IPS-18a (cell line): ENCODE data around the gene PRKD2.

Source experiments
- H3K27ac ChIP-seq: one replicate; pipeline ENCODE4 v1.5.1; 2013; ENCODE audit warnings: low read length
- H3K27me3 ChIP-seq: one replicate; pipeline ENCODE4 v1.6.1; 2013; ENCODE audit warnings: mild to moderate bottlenecking, low read length; ENCODE audit not compliant: control insufficient read depth, insufficient read depth
- H3K36me3 ChIP-seq: one replicate; pipeline ENCODE4 v1.6.1; 2013; ENCODE audit warnings: low read depth, low read length; ENCODE audit not compliant: control insufficient read depth
- H3K4me1 ChIP-seq: one replicate; pipeline ENCODE4 v1.6.1; 2013; ENCODE audit warnings: low read depth, low read length; ENCODE audit not compliant: control insufficient read depth
- H3K4me3 ChIP-seq: one replicate; pipeline ENCODE4 v1.5.1; 2013; ENCODE audit warnings: low read length
- H3K9ac ChIP-seq: one replicate; pipeline ENCODE4 v1.6.1; 2013; ENCODE audit warnings: mild to moderate bottlenecking, low read length, moderate library complexity
- H3K9me3 ChIP-seq: one replicate; pipeline ENCODE4 v1.6.1; 2013; ENCODE audit warnings: low read depth, low read length; ENCODE audit not compliant: control insufficient read depth

The PRKD2 gene

DNA sequence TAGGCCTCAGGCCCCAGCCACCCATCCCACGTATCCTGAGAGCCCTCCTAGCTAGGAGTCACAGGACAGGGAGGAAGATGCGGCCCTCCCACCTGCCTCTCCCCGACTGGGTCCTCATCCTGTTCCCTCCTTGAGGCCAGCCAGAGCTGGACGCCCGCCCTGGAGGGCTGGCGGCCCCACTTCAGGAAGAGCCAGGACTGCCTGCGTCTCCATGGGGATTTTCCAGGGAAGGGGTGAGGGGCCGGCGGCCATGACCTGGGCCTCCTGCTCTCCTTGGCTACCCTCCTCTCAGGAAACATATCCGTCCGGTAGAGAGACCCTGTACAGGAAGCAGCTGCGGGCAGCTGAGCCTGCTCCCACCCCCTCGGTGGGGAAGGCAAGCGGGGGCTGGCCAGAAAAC is 11.3 kb upstream of the PRKD2 start:
- H3K9ac ChIP-seq = no peak overlapping the region
- H3K27ac ChIP-seq = no peak overlapping the region
- H3K4me1 ChIP-seq = no peaks in the 10 kb centered on the region
- H3K36me3 ChIP-seq = peaks cover 82% of the 10 kb centered on the region
- no peak overlapping the region for H3K4me3 ChIP-seq
- H3K27me3 ChIP-seq = no peaks in the 10 kb centered on the region
- no peaks in the 10 kb centered on the region for H3K9me3 ChIP-seq

DNA sequence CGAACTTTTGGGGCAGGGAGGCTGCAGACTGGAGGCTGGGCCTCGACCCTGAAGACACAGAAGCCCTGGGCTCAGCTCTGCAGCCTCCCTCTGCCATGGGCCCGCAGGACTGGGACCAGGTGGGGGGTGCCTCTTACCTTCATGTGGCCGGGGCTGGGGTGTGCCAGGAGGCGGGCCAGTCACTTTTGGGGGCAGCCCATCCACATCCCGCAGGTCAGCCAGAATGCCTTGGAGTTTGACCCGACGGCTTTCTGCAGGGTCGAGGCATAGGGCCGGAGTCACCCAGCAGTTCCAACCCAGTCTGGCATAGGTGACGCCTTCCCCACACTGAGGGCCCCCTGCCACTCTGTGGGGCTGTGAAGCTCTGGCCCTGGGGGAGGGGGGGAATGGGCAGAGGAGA is 10.8 kb upstream of the PRKD2 start:
- Histone ChIP-seq H3K9ac (no peak overlapping the region), H3K36me3 (peaks cover 82% of the 10 kb centered on the region), H3K4me1 (no peaks in the 10 kb centered on the region), H3K27me3 (no peaks in the 10 kb centered on the region), H3K4me3 (no peak overlapping the region), H3K9me3 (no peaks in the 10 kb centered on the region), H3K27ac (no peak overlapping the region)

DNA sequence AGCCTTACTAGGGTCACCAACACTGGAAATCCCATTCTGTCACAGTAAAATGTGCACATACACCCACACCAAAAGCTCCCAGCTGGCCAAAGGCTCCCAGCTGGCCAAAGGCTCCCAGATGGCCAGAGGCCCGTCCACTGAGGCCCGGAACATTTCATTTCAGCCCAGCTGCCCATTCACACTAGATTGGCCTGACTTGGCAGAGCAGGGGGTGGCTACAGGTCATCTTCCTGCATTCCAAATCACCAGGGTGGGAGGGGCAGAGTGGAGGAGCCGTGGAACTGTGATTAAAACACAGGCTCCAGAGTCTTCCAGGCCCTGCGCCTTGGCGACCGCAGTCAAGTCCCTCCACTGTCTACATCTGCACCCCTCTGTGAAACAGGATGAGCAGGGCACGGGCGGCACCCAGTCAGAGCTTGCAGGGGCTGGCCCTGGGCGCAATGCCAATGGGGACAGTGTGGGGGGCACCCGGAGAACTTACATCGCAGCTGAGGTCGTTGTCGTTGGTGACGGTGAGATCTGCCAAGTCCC is 10.1 kb upstream of the PRKD2 start:
- H3K4me3 ChIP-seq = no peak overlapping the region
- H3K4me1 ChIP-seq = no peaks in the 10 kb centered on the region
- H3K36me3 ChIP-seq = peaks cover 82% of the 10 kb centered on the region

DNA sequence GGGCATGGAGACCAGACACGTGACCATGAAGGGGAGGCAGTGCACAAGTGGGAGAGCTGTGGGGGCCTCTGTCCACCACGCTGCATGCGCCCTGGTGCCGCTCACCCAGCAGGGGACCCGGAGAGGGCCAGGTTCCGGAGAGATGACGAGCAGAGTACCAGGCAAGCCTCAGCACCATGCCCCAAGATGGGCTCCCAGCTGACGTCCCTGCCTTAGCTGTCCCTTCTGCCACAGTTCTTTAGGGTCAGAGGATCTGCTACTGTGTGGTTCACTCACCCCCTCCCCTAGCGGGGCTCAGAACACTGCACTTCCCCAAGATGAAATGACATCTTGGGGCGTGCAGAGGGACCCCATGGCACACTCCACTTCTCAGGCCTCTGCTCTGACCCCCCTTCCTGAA is 9.6 kb upstream of the PRKD2 start:
- Histone ChIP-seq H3K27me3 (no peaks in the 10 kb centered on the region), H3K4me3 (no peak overlapping the region), H3K36me3 (peaks cover 80% of the 10 kb centered on the region), H3K9ac (no peak overlapping the region), H3K9me3 (no peaks in the 10 kb centered on the region), H3K4me1 (no peaks in the 10 kb centered on the region), H3K27ac (no peak overlapping the region)

More for the DNA sequence above, 10.1 kb upstream of the PRKD2 start:
- Histone ChIP-seq H3K9ac (no peak overlapping the region), H3K9me3 (no peaks in the 10 kb centered on the region), H3K27me3 (no peaks in the 10 kb centered on the region), H3K27ac (no peak overlapping the region)

DNA sequence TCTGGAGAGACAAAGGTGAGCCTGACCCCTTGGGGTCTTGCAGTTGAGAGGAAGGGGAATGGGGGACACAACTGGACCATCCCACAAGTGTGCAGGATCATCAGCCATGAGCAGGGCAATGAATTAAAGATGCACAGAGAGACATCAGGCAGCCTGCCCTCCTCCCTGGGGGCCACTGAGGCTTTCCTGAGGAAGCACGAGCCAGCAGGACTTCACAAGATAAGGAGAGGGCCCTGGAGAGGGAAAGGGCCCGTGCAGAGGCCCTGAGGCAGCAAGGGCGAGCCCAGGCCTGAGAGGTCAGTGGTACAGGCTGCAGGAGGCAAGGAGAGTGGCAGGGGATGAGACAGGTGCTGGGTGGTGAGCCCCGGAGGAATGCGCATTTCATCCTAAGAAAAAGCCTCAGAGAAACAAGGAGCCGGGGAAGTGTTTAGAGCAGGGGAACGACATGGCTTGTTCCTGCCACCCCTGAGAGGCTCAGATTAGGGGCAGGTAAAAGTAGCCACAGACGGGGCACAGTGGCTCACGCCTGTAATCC is 9.0 kb upstream of the PRKD2 start:
- Histone ChIP-seq H3K27ac (no peak overlapping the region), H3K4me3 (no peak overlapping the region), H3K36me3 (peaks cover 76% of the 10 kb centered on the region), H3K9ac (no peak overlapping the region), H3K4me1 (no peaks in the 10 kb centered on the region), H3K27me3 (no peaks in the 10 kb centered on the region), H3K9me3 (no peaks in the 10 kb centered on the region)

DNA sequence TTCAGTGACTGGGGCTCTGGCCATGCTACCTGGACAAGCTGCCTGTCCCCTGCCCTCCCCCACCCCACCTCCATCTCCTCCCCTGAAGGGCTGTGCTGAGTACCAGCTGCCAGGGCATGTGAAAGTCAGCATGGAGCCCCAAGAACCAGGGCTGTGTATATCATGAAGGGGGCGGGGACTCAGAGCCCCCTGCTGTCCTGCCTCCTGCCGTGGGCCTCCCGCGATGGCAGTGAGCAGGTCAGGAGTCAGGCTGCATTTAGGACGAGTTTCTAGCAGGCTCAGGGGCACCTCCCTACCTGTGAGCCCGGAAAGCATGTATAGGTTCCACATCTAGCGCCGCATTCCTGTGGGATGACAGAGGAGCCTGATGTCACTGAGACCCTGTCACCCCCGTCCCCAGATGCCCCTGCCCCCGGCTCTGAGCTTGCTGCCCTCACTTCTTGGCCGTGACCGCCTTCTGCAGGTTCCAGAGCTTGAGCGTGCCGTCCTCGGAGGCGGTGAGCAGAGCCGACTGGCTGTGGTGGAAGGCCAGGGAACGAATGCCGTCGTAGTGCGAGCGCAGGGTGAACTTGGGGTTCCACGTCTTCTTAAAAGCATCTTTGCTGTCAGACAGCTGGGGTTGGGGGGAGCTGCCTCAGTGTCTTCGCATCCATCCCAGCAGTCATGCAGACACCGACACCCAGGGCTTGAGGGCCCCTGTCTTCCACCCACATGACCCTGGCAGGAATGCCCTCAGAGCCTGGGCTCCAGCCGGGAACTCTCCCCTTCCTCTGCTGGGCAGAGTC is 8.3 kb upstream of the PRKD2 start:
- H3K4me1 ChIP-seq = no peaks in the 10 kb centered on the region
- no peaks in the 10 kb centered on the region for H3K9me3 ChIP-seq
- no peaks in the 10 kb centered on the region for H3K27me3 ChIP-seq
- H3K4me3 ChIP-seq = no peak overlapping the region
- no peak overlapping the region for H3K9ac ChIP-seq
- H3K36me3 ChIP-seq = peaks cover 76% of the 10 kb centered on the region
- H3K27ac ChIP-seq = no peak overlapping the region

DNA sequence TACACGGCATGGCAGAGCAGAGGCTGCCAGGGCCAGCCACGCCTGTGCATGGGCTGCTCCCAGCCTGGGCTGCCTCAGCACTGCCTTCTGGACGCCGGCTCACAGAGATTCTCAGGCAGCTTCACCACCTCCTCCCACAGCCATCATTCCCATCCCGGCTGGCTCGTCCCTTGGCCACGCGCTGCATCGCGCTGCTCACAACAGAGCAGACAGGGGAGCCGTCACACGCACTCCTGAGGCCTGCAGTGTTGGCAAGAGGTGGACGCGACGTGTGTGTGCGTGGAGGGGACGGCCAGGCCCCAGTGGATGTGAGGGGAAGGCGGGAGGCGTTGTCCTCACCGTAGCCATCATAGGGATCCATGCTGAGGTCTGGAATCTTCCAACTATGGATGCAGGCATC is 7.6 kb upstream of the PRKD2 start:
- no peaks in the 10 kb centered on the region for H3K4me1 ChIP-seq
- no peak overlapping the region for H3K4me3 ChIP-seq
- H3K36me3 ChIP-seq = peaks cover 73% of the 10 kb centered on the region
- no peak overlapping the region for H3K27ac ChIP-seq
- H3K9me3 ChIP-seq = no peaks in the 10 kb centered on the region
- H3K27me3 ChIP-seq = no peaks in the 10 kb centered on the region
- H3K9ac ChIP-seq = no peak overlapping the region

DNA sequence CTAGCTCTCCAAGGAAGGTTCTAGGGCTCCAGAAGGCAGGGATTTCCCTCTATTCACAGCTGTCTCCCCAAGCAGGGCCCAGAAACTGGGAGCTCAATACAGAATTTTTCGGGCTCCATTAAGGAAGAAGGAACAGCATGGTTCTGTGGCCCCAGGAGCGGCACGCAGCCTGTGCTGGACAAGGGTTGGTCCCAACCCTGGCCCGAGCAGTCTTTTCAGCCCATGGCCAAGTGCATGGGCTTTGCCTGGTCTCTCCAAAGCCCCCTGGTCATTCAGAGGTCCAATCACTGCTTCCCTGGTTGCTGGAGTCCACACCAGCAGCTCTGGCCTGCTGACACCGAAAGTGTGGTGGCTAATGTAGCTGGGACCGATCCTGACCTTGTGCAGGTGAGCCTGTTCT is 6.6 kb upstream of the PRKD2 start:
- H3K27me3 ChIP-seq = no peaks in the 10 kb centered on the region
- H3K4me3 ChIP-seq = no peak overlapping the region
- peaks cover 67% of the 10 kb centered on the region for H3K36me3 ChIP-seq
- H3K9me3 ChIP-seq = no peaks in the 10 kb centered on the region
- no peak overlapping the region for H3K27ac ChIP-seq
- H3K4me1 ChIP-seq = no peaks in the 10 kb centered on the region
- no peak overlapping the region for H3K9ac ChIP-seq

DNA sequence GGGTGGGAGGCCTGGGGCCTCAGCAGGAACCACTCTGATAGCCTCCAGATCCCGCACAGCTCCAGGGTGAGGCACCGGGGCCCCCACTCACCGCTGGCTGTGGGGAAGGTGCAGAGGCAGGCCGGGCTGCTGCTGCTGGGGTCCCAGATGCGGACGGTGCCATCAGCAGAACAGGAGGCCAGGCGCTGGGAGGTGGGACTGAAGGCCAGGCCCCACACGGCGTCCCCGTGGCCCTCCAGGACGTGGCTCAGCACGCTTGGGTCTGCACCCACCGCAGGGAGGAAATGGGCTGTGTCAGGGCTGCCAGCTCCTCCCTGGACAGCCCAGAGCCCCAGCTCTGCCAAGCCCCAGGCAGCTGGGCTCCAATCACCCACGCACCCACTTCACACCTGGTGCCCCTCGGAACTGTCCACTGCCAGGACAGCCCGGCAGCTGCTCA is 6.1 kb upstream of the PRKD2 start:
- Histone ChIP-seq H3K27me3 (no peaks in the 10 kb centered on the region), H3K4me1 (no peaks in the 10 kb centered on the region), H3K4me3 (no peak overlapping the region), H3K36me3 (peaks cover 64% of the 10 kb centered on the region), H3K9ac (no peak overlapping the region), H3K9me3 (no peaks in the 10 kb centered on the region), H3K27ac (no peak overlapping the region)

DNA sequence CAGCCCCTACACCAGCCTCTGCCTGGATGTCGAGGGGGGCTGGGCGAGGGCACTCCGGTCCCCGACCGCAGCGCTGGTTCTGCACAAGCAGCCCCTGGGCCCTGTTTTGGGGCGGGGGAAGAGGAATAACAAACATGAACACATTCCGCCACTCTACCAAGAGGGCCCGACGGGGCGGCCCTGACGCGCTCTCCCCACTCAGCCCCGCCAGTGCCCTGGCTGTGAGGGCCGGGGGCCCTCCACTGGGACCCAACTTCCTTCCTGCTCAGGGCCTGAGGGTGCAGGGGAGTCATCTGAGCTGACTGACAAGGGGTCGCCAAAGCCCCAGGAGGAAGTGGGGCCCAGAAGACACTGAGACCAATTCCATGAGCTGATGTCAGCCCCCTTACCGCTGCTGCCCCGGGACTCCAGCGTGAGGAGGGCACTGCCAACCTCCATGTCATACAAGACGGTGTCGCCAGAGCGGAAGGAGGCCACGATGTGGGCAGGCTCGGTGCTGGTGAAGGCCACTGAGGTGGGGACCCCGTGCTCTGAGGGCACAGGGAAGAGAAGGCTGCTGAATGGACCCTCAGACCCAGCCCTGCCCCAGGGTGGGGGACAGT is 5.6 kb upstream of the PRKD2 start:
- H3K27me3 ChIP-seq = no peaks in the 10 kb centered on the region
- H3K27ac ChIP-seq = no peak overlapping the region
- H3K4me3 ChIP-seq = no peak overlapping the region
- peaks cover 59% of the 10 kb centered on the region for H3K36me3 ChIP-seq
- H3K4me1 ChIP-seq = peaks cover 4% of the 10 kb centered on the region
- no peaks in the 10 kb centered on the region for H3K9me3 ChIP-seq
- H3K9ac ChIP-seq = no peak overlapping the region

DNA sequence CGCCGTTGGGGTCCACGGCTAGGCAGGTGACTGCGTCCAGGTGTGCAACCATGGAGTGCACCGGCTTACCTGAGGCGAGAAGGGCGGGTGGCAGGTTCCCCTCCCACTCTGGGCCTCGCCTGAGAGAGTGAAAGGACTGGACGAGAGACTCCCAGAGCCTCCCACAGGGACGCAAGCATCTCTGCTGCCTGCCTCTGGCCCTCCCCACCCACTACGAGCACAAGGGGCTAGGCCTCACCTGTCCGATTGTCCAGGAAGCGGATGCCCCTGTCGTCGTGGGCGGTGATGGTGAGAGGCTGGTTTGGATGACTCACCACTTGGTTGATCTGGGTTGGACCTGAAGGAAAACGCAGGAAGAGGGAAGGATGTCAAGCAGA is 5.1 kb upstream of the PRKD2 start:
- Histone ChIP-seq H3K27ac (no peak overlapping the region), H3K9me3 (no peaks in the 10 kb centered on the region), H3K4me3 (no peak overlapping the region), H3K27me3 (no peaks in the 10 kb centered on the region), H3K9ac (no peak overlapping the region), H3K4me1 (peaks cover 4% of the 10 kb centered on the region), H3K36me3 (peaks cover 53% of the 10 kb centered on the region)
